Osteoblast (primary cell): ENCODE measurements around the gene COX5A. TPM values are rescaled to one million over a fixed set of nuclear protein-coding genes. Genes with fewer than 3 reads are reported as not detected.

Experiments used
- DNase-seq: peaks from one replicate; pipeline ENCODE4 v3.0.0; 2011; ENCODE audit warnings: low spot score, mixed read lengths; ENCODE audit not compliant: insufficient read length; ENCODE audit errors: missing footprints
- H2AFZ ChIP-seq: 2 replicates; pipeline ENCODE4 v1.6.0; 2011; ENCODE audit warnings: mild to moderate bottlenecking, low read length
- H3K27ac ChIP-seq: 2 replicates; pipeline ENCODE4 v1.5.1; 2011; ENCODE audit warnings: mild to moderate bottlenecking, low read depth, low read length, moderate library complexity
- H3K27me3 ChIP-seq: 2 replicates; pipeline ENCODE4 v1.6.0; 2012; ENCODE audit warnings: mild to moderate bottlenecking, control low read depth, inconsistent platforms, low read length, moderate library complexity; ENCODE audit not compliant: insufficient read depth
- H3K36me3 ChIP-seq: 2 replicates; pipeline ENCODE4 v1.5.1; 2011; ENCODE audit warnings: mild to moderate bottlenecking, low read length, control low read depth, moderate library complexity; ENCODE audit not compliant: insufficient read depth
- H3K4me1 ChIP-seq: 2 replicates; pipeline ENCODE4 v1.5.1; 2011; ENCODE audit warnings: mild to moderate bottlenecking, low read length, control low read depth, moderate library complexity; ENCODE audit not compliant: insufficient read depth
- H3K4me2 ChIP-seq: 2 replicates; pipeline ENCODE4 v1.6.0; 2011; ENCODE audit warnings: mild to moderate bottlenecking, low read length; ENCODE audit not compliant: insufficient read depth
- H3K4me3 ChIP-seq: fragments of 200-600 bp; sonication (generic); 3 replicates; pipeline ENCODE4 v1.5.1; 2012; ENCODE audit warnings: mild to moderate bottlenecking, low read length, inconsistent platforms; ENCODE audit not compliant: insufficient read depth
- H3K79me2 ChIP-seq: 2 replicates; pipeline ENCODE4 v1.6.0; 2012; ENCODE audit warnings: mild to moderate bottlenecking, low read length, control low read depth, inconsistent platforms; ENCODE audit not compliant: insufficient read depth
- H3K9me3 ChIP-seq: 2 replicates; pipeline ENCODE4 v1.5.1; 2011; ENCODE audit warnings: low read depth, low read length, control low read depth
- H4K20me1 ChIP-seq: 2 replicates; pipeline ENCODE4 v1.6.0; 2012; ENCODE audit warnings: mild to moderate bottlenecking, low read length, control low read depth; ENCODE audit not compliant: insufficient read depth
- CTCF ChIP-seq: IDR thresholded peaks from 2 replicates; pipeline ENCODE4 v1.5.1; 2011; ENCODE audit warnings: mild to moderate bottlenecking, low read depth, low read length, moderate library complexity; ENCODE audit errors: extremely low read depth
- total RNA-seq: library from RNA; depleted of rRNA; stranded (reverse); fragments of >200 nt; gene quantifications from 2 replicates; pipeline ENCODE4 v1.2.3, GENCODE V29; 2012

Gene COX5A
- total RNA-seq, 1 donor = 27.1 TPM

GRCh38 chr15:74958908-74959585 is 21.2 kb upstream of the COX5A start:
- no peaks in the 10 kb centered on the region for H3K79me2 ChIP-seq
- H2AFZ ChIP-seq = peak overlapping the region; percentile 89
- H3K27ac ChIP-seq = no peak overlapping the region
- H3K36me3 ChIP-seq = no peaks in the 10 kb centered on the region
- H3K9me3 ChIP-seq = no peaks in the 10 kb centered on the region
- peak overlapping the region; percentile 73 for H3K4me3 ChIP-seq
- no peak for TF ChIP-seq CTCF
- H3K4me2 ChIP-seq = peak overlapping the region; percentile 84
- peaks cover 23% of the 10 kb centered on the region for H3K4me1 ChIP-seq
- peaks cover 59% of the 10 kb centered on the region for H3K27me3 ChIP-seq
- DNase-seq = peak; percentile 68
- no peaks in the 10 kb centered on the region for H4K20me1 ChIP-seq

GRCh38 chr15:74958320-74958907 is 20.5 kb upstream of the COX5A start:
- Histone ChIP-seq H3K27ac (no peak overlapping the region), H3K36me3 (no peaks in the 10 kb centered on the region), H2AFZ (peak overlapping the region; percentile 89), H4K20me1 (no peaks in the 10 kb centered on the region), H3K79me2 (no peaks in the 10 kb centered on the region), H3K4me2 (peak overlapping the region; percentile 84), H3K27me3 (peaks cover 59% of the 10 kb centered on the region), H3K4me3 (peak overlapping the region; percentile 73), H3K9me3 (no peaks in the 10 kb centered on the region), H3K4me1 (peaks cover 24% of the 10 kb centered on the region)
- no peak for TF ChIP-seq CTCF
- peak; percentile 93 for DNase-seq

- Histone ChIP-seq H2AFZ (peak overlapping the region; percentile 81), H3K4me1 (peaks cover 24% of the 10 kb centered on the region), H3K4me3 (peak overlapping the region; percentile 73), H4K20me1 (no peaks in the 10 kb centered on the region), H3K27ac (no peak overlapping the region), H3K27me3 (peaks cover 59% of the 10 kb centered on the region), H3K79me2 (no peaks in the 10 kb centered on the region), H3K4me2 (peak overlapping the region; percentile 84), H3K9me3 (no peaks in the 10 kb centered on the region), H3K36me3 (no peaks in the 10 kb centered on the region)
- DNase-seq = peak; percentile 82
- no peak for TF ChIP-seq CTCF
These were observed 19.7 kb upstream of the COX5A start for GRCh38 chr15:74957476-74958035.

- Histone ChIP-seq H3K79me2 (no peaks in the 10 kb centered on the region), H3K4me1 (peaks cover 24% of the 10 kb centered on the region), H3K4me2 (peak within 1 kb of the TSS; percentile 84), H3K4me3 (peak within 1 kb of the TSS; percentile 73), H4K20me1 (no peaks in the 10 kb centered on the region), H2AFZ (peak within 1 kb of the TSS; percentile 81), H3K9me3 (no peaks in the 10 kb centered on the region), H3K27me3 (peaks cover 58% of the 10 kb centered on the region), H3K36me3 (no peaks in the 10 kb centered on the region), H3K27ac (no peak within 1 kb of the TSS)
- peak; percentile 96 for DNase-seq
- TF ChIP-seq CTCF = no peak
These were observed 19.0 kb upstream of the COX5A start, which contains the start of gene RPP25 for GRCh38 chr15:74956648-74957475. Gene RPP25, minus strand, starts transcription at chr15:74956772. Its CDS starts 189 bp downstream, at chr15:74956583.
